Measurements from ENCODE around the gene GOLGA5. TPM values are rescaled to one million over a fixed set of nuclear protein-coding genes. Genes with fewer than 3 reads are reported as not detected.

The GOLGA5 gene
- total and polyA plus RNA-seq, 2 of the 13 experiments (the other 11 are each of a cell fraction or from before 2014, with no cell fraction given): 31.0 to 40.0 TPM

DNA sequence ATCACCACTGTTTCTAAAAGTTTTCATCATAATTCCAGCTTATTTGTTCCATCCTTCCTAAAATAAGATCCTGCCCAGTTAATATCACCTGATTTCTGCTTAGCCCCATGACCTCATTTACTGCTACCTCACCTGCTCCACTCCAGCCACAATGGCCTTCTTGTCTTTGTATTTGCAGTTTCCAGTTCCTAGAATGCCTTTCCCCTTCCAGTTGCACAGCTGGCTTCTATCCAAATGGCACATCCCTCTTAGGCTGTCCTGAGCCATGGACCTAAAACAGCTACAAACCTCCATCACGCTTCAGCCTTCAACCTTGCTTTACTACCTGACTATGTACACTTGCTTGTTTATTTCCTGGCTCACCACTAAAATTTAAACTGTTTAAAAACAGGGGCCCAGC is 39.1 kb upstream of the GOLGA5 start (continued):
- TF ChIP-seq, protein P1, sequence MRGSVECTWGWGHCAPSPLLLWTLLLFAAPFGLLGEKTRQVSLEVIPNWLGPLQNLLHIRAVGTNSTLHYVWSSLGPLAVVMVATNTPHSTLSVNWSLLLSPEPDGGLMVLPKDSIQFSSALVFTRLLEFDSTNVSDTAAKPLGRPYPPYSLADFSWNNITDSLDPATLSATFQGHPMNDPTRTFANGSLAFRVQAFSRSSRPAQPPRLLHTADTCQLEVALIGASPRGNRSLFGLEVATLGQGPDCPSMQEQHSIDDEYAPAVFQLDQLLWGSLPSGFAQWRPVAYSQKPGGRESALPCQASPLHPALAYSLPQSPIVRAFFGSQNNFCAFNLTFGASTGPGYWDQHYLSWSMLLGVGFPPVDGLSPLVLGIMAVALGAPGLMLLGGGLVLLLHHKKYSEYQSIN (CRISPR knock-in tag; IDR thresholded peaks at IDR 0.05; ENCODE audit: borderline replicate concordance): no peak
- TF ChIP-seq, protein P2, sequence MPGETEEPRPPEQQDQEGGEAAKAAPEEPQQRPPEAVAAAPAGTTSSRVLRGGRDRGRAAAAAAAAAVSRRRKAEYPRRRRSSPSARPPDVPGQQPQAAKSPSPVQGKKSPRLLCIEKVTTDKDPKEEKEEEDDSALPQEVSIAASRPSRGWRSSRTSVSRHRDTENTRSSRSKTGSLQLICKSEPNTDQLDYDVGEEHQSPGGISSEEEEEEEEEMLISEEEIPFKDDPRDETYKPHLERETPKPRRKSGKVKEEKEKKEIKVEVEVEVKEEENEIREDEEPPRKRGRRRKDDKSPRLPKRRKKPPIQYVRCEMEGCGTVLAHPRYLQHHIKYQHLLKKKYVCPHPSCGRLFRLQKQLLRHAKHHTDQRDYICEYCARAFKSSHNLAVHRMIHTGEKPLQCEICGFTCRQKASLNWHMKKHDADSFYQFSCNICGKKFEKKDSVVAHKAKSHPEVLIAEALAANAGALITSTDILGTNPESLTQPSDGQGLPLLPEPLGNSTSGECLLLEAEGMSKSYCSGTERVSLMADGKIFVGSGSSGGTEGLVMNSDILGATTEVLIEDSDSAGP (CRISPR knock-in tag; IDR thresholded peaks at IDR 0.05; ENCODE audit: borderline replicate concordance): no peak
- TF ChIP-seq ZNF121 (CRISPR knock-in tag; IDR thresholded peaks at IDR 0.05) (no peak), BCL6 (CRISPR knock-in tag; IDR thresholded peaks at IDR 0.05) (peak; percentile 98), RARA (CRISPR knock-in tag; IDR thresholded peaks at IDR 0.05) (peak; percentile 48), DPF2 (CRISPR knock-in tag; IDR thresholded peaks at IDR 0.05; ENCODE audit: borderline replicate concordance, low read depth) (no peak), PTBP1 (IDR thresholded peaks at IDR 0.05; ENCODE audit: low read depth, low read length, poor library complexity, severe bottlenecking) (no peak), CEBPB (IDR thresholded peaks at IDR 0.05; ENCODE audit: borderline replicate concordance, low read depth, low read length) (no peak), ZNF589 (CRISPR knock-in tag; conservative IDR thresholded peaks at IDR 0.05) (no peak), ZNF335 (CRISPR knock-in tag; IDR thresholded peaks at IDR 0.05) (no peak), SAP130 (CRISPR knock-in tag; IDR thresholded peaks at IDR 0.05; ENCODE audit: low read depth) (peak; percentile 28; the same call in 1 of the 2 replicates), CREB1 (IDR thresholded peaks at IDR 0.05) (no peak), CREB1 (CRISPR knock-in tag; IDR thresholded peaks at IDR 0.05) (no peak), SMC3 (IDR thresholded peaks at IDR 0.05; ENCODE audit: low read length) (no peak), MIER2 (CRISPR knock-in tag; IDR thresholded peaks at IDR 0.05) (no peak), ZNF550 (CRISPR knock-in tag; IDR thresholded peaks at IDR 0.05; ENCODE audit: borderline replicate concordance) (no peak), ZNF367 (CRISPR knock-in tag; IDR thresholded peaks at IDR 0.05; ENCODE audit: borderline replicate concordance) (no peak), PAWR (CRISPR knock-in tag; IDR thresholded peaks at IDR 0.05; ENCODE audit: borderline replicate concordance) (no peak), HES4 (CRISPR knock-in tag; IDR thresholded peaks at IDR 0.05; ENCODE audit: borderline replicate concordance) (no peak), MTA1 (CRISPR knock-in tag; IDR thresholded peaks at IDR 0.05; ENCODE audit: borderline replicate concordance) (no peak), ZNF678 (CRISPR knock-in tag; IDR thresholded peaks at IDR 0.05) (no peak), ZIK1 (CRISPR knock-in tag; IDR thresholded peaks at IDR 0.05; ENCODE audit: borderline replicate concordance, low read depth) (no peak), MYC (CRISPR knock-in tag; IDR thresholded peaks at IDR 0.05; ENCODE audit: borderline replicate concordance) (no peak), ZFP41 (CRISPR knock-in tag; IDR thresholded peaks at IDR 0.05; ENCODE audit: borderline replicate concordance) (no peak), RAD21 (CRISPR knock-in tag; IDR thresholded peaks at IDR 0.05) (no peak)
- TF ChIP-seq, protein P3, sequence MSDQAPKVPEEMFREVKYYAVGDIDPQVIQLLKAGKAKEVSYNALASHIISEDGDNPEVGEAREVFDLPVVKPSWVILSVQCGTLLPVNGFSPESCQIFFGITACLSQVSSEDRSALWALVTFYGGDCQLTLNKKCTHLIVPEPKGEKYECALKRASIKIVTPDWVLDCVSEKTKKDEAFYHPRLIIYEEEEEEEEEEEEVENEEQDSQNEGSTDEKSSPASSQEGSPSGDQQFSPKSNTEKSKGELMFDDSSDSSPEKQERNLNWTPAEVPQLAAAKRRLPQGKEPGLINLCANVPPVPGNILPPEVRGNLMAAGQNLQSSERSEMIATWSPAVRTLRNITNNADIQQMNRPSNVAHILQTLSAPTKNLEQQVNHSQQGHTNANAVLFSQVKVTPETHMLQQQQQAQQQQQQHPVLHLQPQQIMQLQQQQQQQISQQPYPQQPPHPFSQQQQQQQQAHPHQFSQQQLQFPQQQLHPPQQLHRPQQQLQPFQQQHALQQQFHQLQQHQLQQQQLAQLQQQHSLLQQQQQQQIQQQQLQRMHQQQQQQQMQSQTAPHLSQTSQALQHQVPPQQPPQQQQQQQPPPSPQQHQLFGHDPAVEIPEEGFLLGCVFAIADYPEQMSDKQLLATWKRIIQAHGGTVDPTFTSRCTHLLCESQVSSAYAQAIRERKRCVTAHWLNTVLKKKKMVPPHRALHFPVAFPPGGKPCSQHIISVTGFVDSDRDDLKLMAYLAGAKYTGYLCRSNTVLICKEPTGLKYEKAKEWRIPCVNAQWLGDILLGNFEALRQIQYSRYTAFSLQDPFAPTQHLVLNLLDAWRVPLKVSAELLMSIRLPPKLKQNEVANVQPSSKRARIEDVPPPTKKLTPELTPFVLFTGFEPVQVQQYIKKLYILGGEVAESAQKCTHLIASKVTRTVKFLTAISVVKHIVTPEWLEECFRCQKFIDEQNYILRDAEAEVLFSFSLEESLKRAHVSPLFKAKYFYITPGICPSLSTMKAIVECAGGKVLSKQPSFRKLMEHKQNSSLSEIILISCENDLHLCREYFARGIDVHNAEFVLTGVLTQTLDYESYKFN (CRISPR knock-in tag; conservative IDR thresholded peaks at IDR 0.05): 0 out of 2 replicates have a peak, but pooled peaks have one; percentile 17

Data from HepG2 (cell line).